Stomach (tissue), 9 donors: ENCODE results near the gene RAET1G. TPM values are rescaled to one million over a fixed set of nuclear protein-coding genes. Genes with fewer than 3 reads are reported as not detected.
"Not testable (repeated sequence)": the region's sequence is repeated elsewhere in the genome, so short reads cannot be mapped to it uniquely, and the experiment has no call there.

Experiments
- DNase-seq, 2 donors: peaks; one replicate each; pipeline versions ENCODE4 v3.0.0 to v3.0.0-alpha.2; 2013 to 2019
- H3K27ac ChIP-seq, 5 donors: fragments of 200-600 bp in 4 of 5; sonication (generic) in 4 of 5; one replicate each; pipeline ENCODE4 v1.5.1; 2013 to 2019; ENCODE audit warnings: mild to moderate bottlenecking in 1 of 5, moderate library complexity in 1 of 5
- H3K27me3 ChIP-seq, 3 donors: fragments of 200-600 bp; sonication (generic); one replicate each; pipeline ENCODE4 v1.5.1; 2017 to 2019; ENCODE audit warnings: mixed run types in 1 of 3
- H3K36me3 ChIP-seq, 4 donors: fragments of 200-600 bp; sonication (generic); 1 replicate in 3 of 4; 2 replicates in 1 of 4; pipeline ENCODE4 v1.5.1; 2016 to 2019
- H3K4me1 ChIP-seq, 4 donors: fragments of 200-600 bp; sonication (generic); one replicate each; pipeline ENCODE4 v1.5.1; 2016 to 2019
- H3K4me3 ChIP-seq, 4 donors: fragments of 200-600 bp; sonication (generic) in 3 of 4; one replicate each; pipeline ENCODE4 v1.5.1; 2016 to 2019; ENCODE audit warnings: mild to moderate bottlenecking in 1 of 4
- H3K9me3 ChIP-seq, 4 donors: fragments of 200-600 bp; sonication (generic); one replicate each; pipeline ENCODE4 v1.5.1; 2016 to 2019
- EP300 ChIP-seq: sonication (generic); formaldehyde crosslinking; IDR thresholded peaks from one replicate; pipeline ENCODE4 v1.6.1; 2017; ENCODE audit warnings: antibody characterized with exemption
- POLR2A ChIP-seq, 4 donors: fragments of 450-650 bp; IDR thresholded peaks; one replicate each; pipeline ENCODE4 v1.6.1; 2016; ENCODE audit warnings: antibody characterized with exemption in 4 of 4, control low read depth in 2 of 4, mild to moderate bottlenecking in 1 of 4, moderate library complexity in 1 of 4
- POLR2AphosphoS5 ChIP-seq, 3 donors: sonication (generic); formaldehyde crosslinking; IDR thresholded peaks; one replicate each; pipeline ENCODE4 v1.6.1; 2016; ENCODE audit warnings: antibody characterized with exemption in 3 of 3
- WGBS, 5 donors: extraction: QIAGEN DNeasy Blood & Tissue Kit in 3 of 5; methylation state at CpG; one replicate each; pipeline versions ENCODE4 v1.1.5 to v1.1.7; 2013 to 2018; 5-methylcytosine and 5-hydroxymethylcytosine counted together
- intact Hi-C: fragments of 100-400 bp; cut with DNase I; formaldehyde crosslinking; loops from one replicate; pipeline ENCODE4 v1.15.1; 2023; ENCODE audit warnings: low total_unique reads
- polyA plus RNA-seq, 3 donors: library from polyadenylated mRNA; stranded (reverse); fragments of 200-250 nt; gene quantifications; one replicate each; pipeline ENCODE4 v1.2.3, GENCODE V29; 2013
- total RNA-seq, 5 donors: library from RNA; depleted of rRNA; stranded (reverse); fragments of >200 nt; gene quantifications; one replicate each; pipeline versions ENCODE4 v1.1.0 to v1.2.3, GENCODE V29; 2014 to 2016
- TF ChIP-seq, protein P1 (sequence below), 7 experiments: fragments of 450-650 bp in 4 of 7; fragments of 200-600 bp in 3 of 7; sonication (generic) in 3 of 7; IDR thresholded peaks; one replicate each; pipeline ENCODE4 v1.5.1; 2016 to 2019; ENCODE audit warnings: antibody characterized with exemption in 7 of 7, control low read depth in 2 of 7, mild to moderate bottlenecking in 1 of 7
- donor health status: healthy with polysubstance abuse.
- donor health status: Bipolar disorder and iron deficiency.
- donor health status: healthy.

Gene RAET1G
- total and polyA plus RNA-seq, 8 donors, result 0.89 to 3.1 TPM; not detected in 6

DNA sequence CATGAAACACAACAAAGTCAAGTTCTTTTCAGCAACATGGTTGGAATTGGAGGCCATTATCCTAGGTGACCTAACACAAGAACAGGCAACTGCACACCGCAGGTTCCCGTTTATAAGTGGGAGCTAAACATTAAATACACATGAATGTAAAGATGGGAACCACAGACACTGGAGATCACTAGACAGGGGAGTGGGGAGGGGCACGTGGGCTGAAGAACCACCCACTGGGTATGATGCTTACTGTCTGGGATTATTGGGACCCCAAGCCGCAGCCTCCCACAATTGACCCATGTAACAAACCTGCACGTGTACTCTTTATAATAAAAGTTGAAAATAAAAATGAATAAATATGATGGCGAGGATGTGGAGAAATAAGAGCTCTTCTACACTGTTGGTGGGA is 8.6 kb upstream of the RAET1G start:
- 64 to 72% (median 68%) methylated on average over 6 of the region's 6 CpGs for WGBS, 5 donors
- intact Hi-C loops, result no loop called here

GRCh38 chr6:149929422-149929821 is 6.5 kb upstream of the RAET1G start:
- H3K4me3 ChIP-seq, result no peak overlapping the region
- peaks cover 0 to 87% (median 22%) of the 10 kb centered on the region in 3 donors for H3K27me3 ChIP-seq
- TF ChIP-seq EP300, result no peak
- TF ChIP-seq POLR2AphosphoS5 (IDR thresholded peaks at IDR 0.05), result no peak
- no peak for TF ChIP-seq POLR2A (IDR thresholded peaks at IDR 0.05)
- TF ChIP-seq, protein P1, sequence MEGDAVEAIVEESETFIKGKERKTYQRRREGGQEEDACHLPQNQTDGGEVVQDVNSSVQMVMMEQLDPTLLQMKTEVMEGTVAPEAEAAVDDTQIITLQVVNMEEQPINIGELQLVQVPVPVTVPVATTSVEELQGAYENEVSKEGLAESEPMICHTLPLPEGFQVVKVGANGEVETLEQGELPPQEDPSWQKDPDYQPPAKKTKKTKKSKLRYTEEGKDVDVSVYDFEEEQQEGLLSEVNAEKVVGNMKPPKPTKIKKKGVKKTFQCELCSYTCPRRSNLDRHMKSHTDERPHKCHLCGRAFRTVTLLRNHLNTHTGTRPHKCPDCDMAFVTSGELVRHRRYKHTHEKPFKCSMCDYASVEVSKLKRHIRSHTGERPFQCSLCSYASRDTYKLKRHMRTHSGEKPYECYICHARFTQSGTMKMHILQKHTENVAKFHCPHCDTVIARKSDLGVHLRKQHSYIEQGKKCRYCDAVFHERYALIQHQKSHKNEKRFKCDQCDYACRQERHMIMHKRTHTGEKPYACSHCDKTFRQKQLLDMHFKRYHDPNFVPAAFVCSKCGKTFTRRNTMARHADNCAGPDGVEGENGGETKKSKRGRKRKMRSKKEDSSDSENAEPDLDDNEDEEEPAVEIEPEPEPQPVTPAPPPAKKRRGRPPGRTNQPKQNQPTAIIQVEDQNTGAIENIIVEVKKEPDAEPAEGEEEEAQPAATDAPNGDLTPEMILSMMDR (IDR thresholded peaks at IDR 0.05), result no peak
- no peaks in the 10 kb centered on the region for H3K9me3 ChIP-seq
- DNase-seq, result no peak
- WGBS, 5 donors, result 8 to 22% (median 11%) methylated on average over 3 of the region's 3 CpGs
- H3K4me1 ChIP-seq, result peaks cover 7 to 17% (median 14%) of the 10 kb centered on the region in 4 donors
- no peaks in the 10 kb centered on the region for H3K36me3 ChIP-seq
- no peak overlapping the region for H3K27ac ChIP-seq
- intact Hi-C loops, result loop anchor here (5.0 kb wide), 1 partner anchor 92 kb away; no protein-coding TSS in a partner anchor

More for the DNA sequence above, 8.6 kb upstream of the RAET1G start:
- TF ChIP-seq POLR2A (IDR thresholded peaks at IDR 0.05), result no peak
- no peak for TF ChIP-seq EP300
- TF ChIP-seq, protein P1 (IDR thresholded peaks at IDR 0.05), result no peak
- no peak for TF ChIP-seq POLR2AphosphoS5 (IDR thresholded peaks at IDR 0.05)
- no peak for DNase-seq
- Histone ChIP-seq H3K27ac (no peak overlapping the region), H3K4me1 (peaks cover 0 to 2% (median 0%) of the 10 kb centered on the region in 4 donors), H3K36me3 (no peaks in the 10 kb centered on the region), H3K4me3 (no peak overlapping the region), H3K27me3 (peaks cover 0 to 94% (median 41%) of the 10 kb centered on the region in 3 donors), H3K9me3 (no peaks in the 10 kb centered on the region)

- WGBS, 5 donors, result 85 to 90% (median 87%) methylated on average over 4 of the region's 4 CpGs
Measured at GRCh38 chr6:149927025-149927424, 4.1 kb upstream of the RAET1G start.

DNA sequence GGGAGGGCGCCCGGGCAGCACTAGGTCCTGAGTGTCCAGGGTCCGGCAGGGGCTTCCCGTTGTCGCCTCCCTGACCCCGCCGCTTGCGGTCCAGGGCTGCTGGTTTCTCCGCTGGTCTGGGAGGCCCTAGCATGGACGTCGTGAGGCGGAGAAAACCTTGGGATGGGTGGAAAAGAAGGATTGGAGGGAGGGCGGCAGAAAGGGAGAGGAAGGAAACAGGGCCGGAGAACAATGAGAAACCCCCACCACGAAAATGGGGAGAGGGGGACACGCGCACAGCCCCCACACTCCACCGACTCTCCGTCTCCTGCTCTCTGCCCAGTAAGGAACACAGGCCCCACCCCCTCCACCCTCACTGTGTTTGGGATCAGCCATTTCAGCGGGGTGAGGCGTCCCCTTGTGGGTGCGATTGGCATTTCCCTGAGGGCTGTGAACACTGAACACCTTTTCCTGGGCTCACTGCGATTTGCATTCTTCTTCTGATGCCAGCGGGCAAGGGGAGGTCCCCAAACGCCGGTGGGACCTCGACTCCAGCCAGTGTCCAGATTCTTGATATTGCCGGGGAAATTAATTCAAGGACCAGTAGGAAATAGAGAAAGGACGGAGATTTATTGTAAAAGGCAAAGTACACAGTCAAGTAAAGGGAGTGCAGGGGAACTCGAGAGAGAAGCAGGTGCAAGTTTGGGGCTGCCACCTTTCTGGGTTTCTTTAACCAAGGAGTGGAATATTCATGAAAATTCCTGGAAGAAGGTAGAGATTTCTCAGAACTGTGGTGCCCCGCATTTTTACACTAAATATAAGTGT is 3.3 kb upstream of the RAET1G start:
- intact Hi-C loops, result loop anchor here (5.0 kb wide), 1 partner anchor 89 kb away; no protein-coding TSS in a partner anchor
- Histone ChIP-seq H3K4me3 (peak overlapping the region; percentile 44 to 60 (median 53)), H3K9me3 (no peaks in the 10 kb centered on the region), H3K27ac (peak overlapping the region in 3 of 5 donors; percentile 38 to 45 (median 39)), H3K36me3 (no peaks in the 10 kb centered on the region), H3K27me3 (peaks cover 0 to 81% (median 20%) of the 10 kb centered on the region in 3 donors), H3K4me1 (peaks cover 14 to 32% (median 29%) of the 10 kb centered on the region in 4 donors)
- TF ChIP-seq POLR2AphosphoS5 (IDR thresholded peaks at IDR 0.05), result peak in 1 of 3 donors; percentile 17
- TF ChIP-seq, protein P1 (IDR thresholded peaks at IDR 0.05), result peak in 5 of 7 experiments; percentile 93 to 99 (median 95)
- TF ChIP-seq EP300, result no peak
- DNase-seq, result peak; percentile 92 to 93
- WGBS, 5 donors, result 2 to 4% (median 3%) methylated on average over 19 to 31 of the region's 31 CpGs

More at GRCh38 chr6:149927025-149927424, 4.1 kb upstream of the RAET1G start:
- not testable (repeated sequence) for DNase-seq, H3K36me3 ChIP-seq, H3K9me3 ChIP-seq, H3K4me3 ChIP-seq, H3K27ac ChIP-seq
- intact Hi-C loops, result loop anchor here (5.0 kb wide), 1 partner anchor 90 kb away; no protein-coding TSS in a partner anchor
- Histone ChIP-seq H3K4me1 (peaks cover 14 to 32% (median 29%) of the 10 kb centered on the region in 4 donors), H3K27me3 (peaks cover 0 to 86% (median 20%) of the 10 kb centered on the region in 3 donors)
